MM.1S (cell line): ENCODE results near the gene E4F1.

Experiments used
- CTCF ChIP-seq: fragments of 300-600 bp; sonication (generic); IDR thresholded peaks from 2 replicates; pipeline ENCODE4 v1.5.1; 2016; ENCODE audit warnings: antibody characterized with exemption, low read length, mixed read lengths
- EZH2 ChIP-seq: fragments of 300-600 bp; sonication (generic); optimal IDR thresholded peaks from 2 replicates; pipeline ENCODE3; 2017; ENCODE audit warnings: low read depth, mild to moderate bottlenecking, antibody characterized with exemption, low read length, mixed read lengths

GRCh38 chr16:2271848-2272461, 48.6 kb downstream of the E4F1 start:
- TF ChIP-seq EZH2, result no peak
- TF ChIP-seq CTCF, result no peak
